ENCODE data around the gene ARHGAP4.

GRCh38 chrX:153876112-153876491, 50.0 kb downstream of the ARHGAP4 start:
- no peak for TF ChIP-seq CTCF (IDR thresholded peaks at IDR 0.05; ENCODE audit: poor library complexity)
- TF ChIP-seq EZH2 (IDR thresholded peaks at IDR 0.05; ENCODE audit: borderline replicate concordance): no peak
